ENCODE data around the gene FMNL3. TPM values are rescaled to one million over a fixed set of nuclear protein-coding genes. Genes with fewer than 3 reads are reported as not detected.
A peak's percentile ranks its signal among the peaks of the same experiment; 100 is the strongest.

The FMNL3 gene
- polyA plus RNA-seq, 1 experiment, result 13.3 TPM

DNA sequence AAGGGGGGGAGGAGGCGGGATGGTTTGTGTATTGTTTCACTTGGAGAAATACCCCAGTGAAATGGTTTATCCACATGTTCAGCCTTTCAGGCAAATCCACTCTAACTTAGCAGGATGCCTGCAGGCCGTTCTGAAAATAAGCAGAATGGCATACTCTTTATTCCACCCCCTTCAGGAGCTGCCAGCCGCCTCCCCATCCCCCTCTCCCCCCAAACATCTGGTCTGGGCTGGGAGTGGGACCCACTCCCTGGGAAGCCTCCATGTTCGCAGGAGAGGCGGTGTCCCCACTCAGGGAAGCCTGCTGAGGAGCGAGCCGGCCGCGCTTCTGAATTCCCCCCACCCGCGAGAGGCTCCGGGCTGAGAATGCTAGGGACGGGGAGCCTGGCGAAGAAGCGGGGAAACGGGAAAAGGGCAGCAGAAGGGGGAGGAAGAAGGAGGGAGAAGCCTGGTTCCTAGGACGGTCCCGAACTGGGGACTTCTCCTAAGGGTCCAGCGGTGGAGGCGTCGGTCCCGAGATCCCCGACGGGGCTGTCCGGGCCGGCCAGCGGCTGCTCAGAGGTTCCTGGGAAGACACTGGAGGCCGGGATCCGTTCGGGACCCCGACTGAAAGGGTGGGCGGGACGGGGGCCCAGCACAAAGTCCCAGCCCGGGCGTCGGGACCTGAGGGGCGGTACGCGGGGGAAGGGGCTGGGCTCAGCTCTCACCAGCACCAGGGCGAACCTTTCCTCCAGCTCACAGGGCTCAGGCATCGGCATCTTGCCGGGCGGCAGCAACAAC, 666 bp downstream of the FMNL3 start:
- no peak for DNase-seq (ENCODE audit: low read depth)

DNA sequence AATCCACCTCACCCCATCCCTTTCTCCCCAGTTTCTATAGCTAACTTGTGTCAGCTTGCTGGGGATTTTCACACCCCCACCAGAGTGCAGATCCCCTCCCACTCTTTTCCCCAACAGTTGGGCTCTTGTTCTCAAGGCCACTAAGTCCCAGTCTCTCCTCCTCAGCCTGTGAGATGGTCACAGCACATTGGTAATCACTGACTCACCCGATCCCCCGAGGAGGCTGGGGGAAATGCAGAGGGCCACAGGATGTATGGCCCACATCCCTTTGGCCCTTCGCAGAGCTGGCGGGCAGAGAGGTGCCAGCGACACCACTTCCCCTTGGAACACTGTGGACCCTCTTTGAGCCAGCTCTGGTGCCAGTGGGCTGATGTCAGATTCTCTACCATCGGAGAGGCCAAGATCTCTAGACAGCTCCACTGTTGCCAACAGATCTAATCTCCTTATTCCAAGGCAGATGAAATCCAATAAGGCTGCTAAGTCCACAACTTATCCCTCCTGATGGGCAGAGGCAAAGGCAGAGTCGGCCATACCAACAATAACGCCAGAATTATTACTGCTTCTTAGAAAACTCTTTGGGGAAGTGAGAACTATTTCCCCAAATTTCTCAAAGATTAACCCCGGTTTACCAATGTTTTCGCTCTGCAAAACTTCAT, 1.6 kb downstream of the FMNL3 start:
- ChIA-PET CTCF (interaction anchor here (0.6 to 16.2 kb wide), 7 partner anchors 11 to 191 kb away, joined by 3 to 413 read pairs (median 5); partner anchors contain the start of gene TMBIM6), POLR2A (no interaction called here)
- peaks cover 3% of the 10 kb centered on the region for H3K27me3 ChIP-seq (ENCODE audit: control insufficient read depth, insufficient read depth, low read length)
- no peaks in the 10 kb centered on the region for H3K36me3 ChIP-seq (ENCODE audit: control insufficient read depth, insufficient read depth, low read length)
- DNase-seq (ENCODE audit: low read depth), result no peak
- TF ChIP-seq, protein P1, sequence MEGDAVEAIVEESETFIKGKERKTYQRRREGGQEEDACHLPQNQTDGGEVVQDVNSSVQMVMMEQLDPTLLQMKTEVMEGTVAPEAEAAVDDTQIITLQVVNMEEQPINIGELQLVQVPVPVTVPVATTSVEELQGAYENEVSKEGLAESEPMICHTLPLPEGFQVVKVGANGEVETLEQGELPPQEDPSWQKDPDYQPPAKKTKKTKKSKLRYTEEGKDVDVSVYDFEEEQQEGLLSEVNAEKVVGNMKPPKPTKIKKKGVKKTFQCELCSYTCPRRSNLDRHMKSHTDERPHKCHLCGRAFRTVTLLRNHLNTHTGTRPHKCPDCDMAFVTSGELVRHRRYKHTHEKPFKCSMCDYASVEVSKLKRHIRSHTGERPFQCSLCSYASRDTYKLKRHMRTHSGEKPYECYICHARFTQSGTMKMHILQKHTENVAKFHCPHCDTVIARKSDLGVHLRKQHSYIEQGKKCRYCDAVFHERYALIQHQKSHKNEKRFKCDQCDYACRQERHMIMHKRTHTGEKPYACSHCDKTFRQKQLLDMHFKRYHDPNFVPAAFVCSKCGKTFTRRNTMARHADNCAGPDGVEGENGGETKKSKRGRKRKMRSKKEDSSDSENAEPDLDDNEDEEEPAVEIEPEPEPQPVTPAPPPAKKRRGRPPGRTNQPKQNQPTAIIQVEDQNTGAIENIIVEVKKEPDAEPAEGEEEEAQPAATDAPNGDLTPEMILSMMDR (IDR thresholded peaks at IDR 0.05; ENCODE audit: insufficient read depth, low read depth, low read length), result no peak
- H3K4me3 ChIP-seq (ENCODE audit: low read depth, low read length), result peak overlapping the region; percentile 83

More for the DNA sequence above, 666 bp downstream of the FMNL3 start:
- CTCF ChIA-PET, result interaction anchor here (0.6 to 16.2 kb wide), 7 partner anchors 10 to 77 kb away, joined by 3 to 413 read pairs (median 5); partner anchors contain the start of gene TMBIM6
- peaks cover 6% of the 10 kb centered on the region for H3K27me3 ChIP-seq (ENCODE audit: control insufficient read depth, insufficient read depth, low read length)
- H3K36me3 ChIP-seq (ENCODE audit: control insufficient read depth, insufficient read depth, low read length), result no peaks in the 10 kb centered on the region
- peak overlapping the region; percentile 83 for H3K4me3 ChIP-seq (ENCODE audit: low read depth, low read length)
- POLR2A ChIA-PET, result interaction anchor here (0.6 kb wide), 2 partner anchors 19 to 61 kb away, joined by 4 to 6 read pairs; no protein-coding TSS in a partner anchor
- TF ChIP-seq, protein P1 (IDR thresholded peaks at IDR 0.05; ENCODE audit: insufficient read depth, low read depth, low read length), result no peak

DNA sequence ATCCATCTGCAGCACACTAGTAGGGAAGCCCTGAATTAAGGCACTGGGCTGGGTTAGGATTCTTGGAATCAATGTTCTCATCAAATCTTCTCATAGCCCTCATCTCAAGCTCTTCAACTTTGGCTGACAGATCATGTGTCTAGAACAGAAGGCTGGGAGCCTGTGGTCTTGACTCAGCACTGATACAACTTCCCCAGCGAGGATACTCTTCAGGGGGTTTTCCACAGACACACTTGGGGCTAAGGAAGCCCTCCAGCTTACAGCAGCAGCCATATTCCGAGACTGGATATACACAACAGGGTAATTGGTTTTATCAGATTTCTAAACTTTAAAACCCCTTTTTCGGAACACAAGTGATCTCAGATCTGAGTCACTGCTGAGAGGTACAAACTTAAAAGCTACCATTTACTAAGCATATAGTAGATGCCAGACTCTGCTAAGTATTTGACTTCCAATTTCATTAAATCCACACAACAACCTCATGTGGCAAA, 3.5 kb downstream of the FMNL3 start:
- TF ChIP-seq, protein P1 (IDR thresholded peaks at IDR 0.05; ENCODE audit: insufficient read depth, low read depth, low read length), result no peak
- no peak for DNase-seq (ENCODE audit: low read depth)
- ChIA-PET CTCF (interaction anchor here (0.5 to 16.2 kb wide), 10 partner anchors 12 to 570 kb away, joined by 3 to 413 read pairs (median 3); partner anchors contain the start of gene TMBIM6), POLR2A (no interaction called here)
- H3K36me3 ChIP-seq (ENCODE audit: control insufficient read depth, insufficient read depth, low read length), result no peaks in the 10 kb centered on the region
- no peak overlapping the region for H3K4me3 ChIP-seq (ENCODE audit: low read depth, low read length)
- no peaks in the 10 kb centered on the region; the same call in 1 of the 2 replicates for H3K27me3 ChIP-seq (ENCODE audit: control insufficient read depth, insufficient read depth, low read length)

DNA sequence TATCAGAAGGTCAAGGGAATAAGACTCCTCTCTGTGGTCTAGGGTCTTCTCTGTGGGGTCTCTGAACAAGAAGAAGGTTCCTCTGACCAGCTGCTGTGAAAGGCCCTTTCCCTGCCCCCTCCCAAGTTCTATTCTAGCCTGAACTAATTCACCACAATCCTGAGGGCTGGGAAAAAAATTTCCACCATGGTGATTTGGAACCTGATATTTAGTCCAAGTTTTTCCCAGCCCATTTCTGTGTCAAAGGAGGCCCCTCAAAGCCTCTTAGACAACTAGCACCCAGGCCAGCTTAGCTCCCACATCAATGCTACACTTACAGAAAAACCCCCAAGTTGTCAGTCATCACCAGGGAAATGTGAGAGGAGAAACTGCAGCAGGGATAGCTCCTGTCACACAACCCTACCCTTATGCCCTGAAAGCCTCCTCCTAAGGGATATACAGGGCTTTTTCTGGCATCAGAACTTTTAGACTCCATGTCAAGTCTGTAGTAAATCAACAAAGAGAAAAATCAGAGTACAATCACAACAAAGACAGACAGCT, 4.5 kb downstream of the FMNL3 start:
- ChIA-PET CTCF (interaction anchor here (0.6 to 16.2 kb wide), 5 partner anchors 23 to 226 kb away, joined by 3 to 413 read pairs (median 3); no protein-coding TSS in a partner anchor), POLR2A (no interaction called here)
- DNase-seq (ENCODE audit: low read depth), result no peak
- TF ChIP-seq, protein P1 (IDR thresholded peaks at IDR 0.05; ENCODE audit: insufficient read depth, low read depth, low read length), result no peak
- Histone ChIP-seq H3K27me3 (ENCODE audit: control insufficient read depth, insufficient read depth, low read length) (no peaks in the 10 kb centered on the region), H3K4me3 (ENCODE audit: low read depth, low read length) (no peak overlapping the region), H3K36me3 (ENCODE audit: control insufficient read depth, insufficient read depth, low read length) (no peaks in the 10 kb centered on the region)

Data from BJ (cell line).